Loucy (cell line): ENCODE data around the gene DNAH14.
"Not testable (repeated sequence)": the region's sequence is repeated elsewhere in the genome, so short reads cannot be mapped to it uniquely, and the experiment has no call there.

ENCODE experiments used
- H2AFZ ChIP-seq: fragments of 200-600 bp; sonication (generic); 2 replicates; pipeline ENCODE4 v1.6.0; 2016; ENCODE audit warnings: antibody characterized with exemption, mild to moderate bottlenecking, low read length, moderate library complexity
- H3F3A ChIP-seq: fragments of 200-600 bp; 2 replicates; pipeline ENCODE4 v1.6.0; 2016; ENCODE audit warnings: antibody characterized with exemption, low read depth, mild to moderate bottlenecking
- H3K27me3 ChIP-seq: fragments of 200-600 bp; sonication (generic); 2 replicates; pipeline ENCODE4 v1.6.1; 2014; ENCODE audit warnings: low read length, mild to moderate bottlenecking; ENCODE audit not compliant: insufficient read depth, poor library complexity, severe bottlenecking
- H3K36me3 ChIP-seq: fragments of 200-600 bp; sonication (generic); 2 replicates; pipeline ENCODE4 v1.6.1; 2016; ENCODE audit warnings: low read length; ENCODE audit not compliant: insufficient read depth
- H3K4me1 ChIP-seq: fragments of 200-600 bp; sonication (generic); 2 replicates; pipeline ENCODE4 v1.5.1; 2014; ENCODE audit warnings: low read length, mild to moderate bottlenecking; ENCODE audit not compliant: insufficient read depth, poor library complexity, severe bottlenecking
- H3K4me2 ChIP-seq: fragments of 200-600 bp; sonication (generic); 2 replicates; pipeline ENCODE4 v1.6.0; 2014; ENCODE audit warnings: antibody characterized with exemption, low read length, low read depth, mild to moderate bottlenecking; ENCODE audit not compliant: poor library complexity, severe bottlenecking
- H3K4me3 ChIP-seq: fragments of 200-600 bp; sonication (generic); 2 replicates; pipeline ENCODE4 v1.5.1; 2014; ENCODE audit warnings: low read length, mild to moderate bottlenecking, mixed read lengths; ENCODE audit not compliant: poor library complexity, severe bottlenecking
- H3K79me2 ChIP-seq: fragments of 200-600 bp; sonication (generic); 2 replicates; pipeline ENCODE4 v1.6.1; 2014; ENCODE audit warnings: low read length; ENCODE audit not compliant: insufficient read depth
- H3K9ac ChIP-seq: fragments of 200-600 bp; sonication (generic); 2 replicates; pipeline ENCODE4 v1.6.0; 2014; ENCODE audit warnings: mild to moderate bottlenecking, low read depth, low read length, moderate library complexity; ENCODE audit not compliant: poor library complexity, severe bottlenecking
- H3K9me2 ChIP-seq: fragments of 200-600 bp; sonication (generic); replicated peaks from 2 replicates; pipeline ENCODE4 v1.6.1; 2016; ENCODE audit warnings: low read depth, low read length, mixed read lengths
- H3K9me3 ChIP-seq: fragments of 200-600 bp; sonication (generic); 2 replicates; pipeline ENCODE4 v1.6.1; 2014; ENCODE audit warnings: mild to moderate bottlenecking, antibody characterized with exemption, low read length, low read depth; ENCODE audit not compliant: insufficient read depth
- H4K20me1 ChIP-seq: fragments of 200-600 bp; sonication (generic); 2 replicates; pipeline ENCODE4 v1.6.0; 2014; ENCODE audit warnings: antibody characterized with exemption, low read length, mild to moderate bottlenecking; ENCODE audit not compliant: insufficient read depth, poor library complexity, severe bottlenecking
- EZH2phosphoT487 ChIP-seq: fragments of 200-600 bp; IDR thresholded peaks from 2 replicates; pipeline ENCODE4 v1.6.1; 2018; ENCODE audit warnings: antibody characterized with exemption, mild to moderate bottlenecking, moderate library complexity, borderline replicate concordance
- TF ChIP-seq, protein P1 (sequence below): fragments of 200-600 bp; sonication (generic); conservative IDR thresholded peaks from 2 replicates; pipeline ENCODE4 v1.5.1; 2014; ENCODE audit warnings: mild to moderate bottlenecking, antibody characterized with exemption, low read length

The DNAH14 gene

DNA sequence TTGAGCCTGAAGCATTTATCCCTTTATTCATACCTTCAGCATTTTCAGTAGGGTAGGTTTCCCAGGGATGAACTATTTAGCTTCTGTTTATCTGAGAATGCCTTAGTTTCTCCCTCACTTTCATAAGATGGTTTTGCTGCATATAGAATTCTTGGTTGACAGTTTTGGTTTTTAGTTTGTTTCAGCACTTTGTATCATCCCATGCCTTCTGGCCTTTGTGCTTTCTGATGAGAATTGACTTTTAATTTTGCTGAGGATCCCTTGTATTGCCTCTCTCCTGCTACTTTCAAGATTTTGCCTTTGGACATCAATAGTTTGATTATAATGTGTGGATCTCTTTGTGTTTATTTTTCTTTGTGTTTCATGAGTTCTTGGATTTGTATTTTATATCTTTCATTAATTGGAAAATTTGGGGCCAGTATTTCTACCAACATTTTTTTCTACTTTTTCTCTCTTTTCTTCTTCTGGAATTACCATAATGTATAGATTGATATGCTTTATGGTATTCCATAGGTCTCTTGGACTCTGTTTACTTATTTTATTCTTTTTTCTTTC lies 261.8 kb downstream of the DNAH14 start:
- Histone ChIP-seq H3K4me2 (no peak overlapping the region), H3F3A (no peaks in the 10 kb centered on the region), H3K4me3 (no peak overlapping the region), H3K4me1 (no peaks in the 10 kb centered on the region), H4K20me1 (no peaks in the 10 kb centered on the region), H3K79me2 (no peaks in the 10 kb centered on the region), H3K27me3 (no peaks in the 10 kb centered on the region), H2AFZ (no peak overlapping the region), H3K36me3 (no peaks in the 10 kb centered on the region; the same call in 1 of the 2 replicates), H3K9ac (no peak overlapping the region), H3K9me3 (peaks cover 23% of the 10 kb centered on the region), H3K9me2 (no peaks in the 10 kb centered on the region)
- no peak for TF ChIP-seq EZH2phosphoT487
- TF ChIP-seq, protein P1, sequence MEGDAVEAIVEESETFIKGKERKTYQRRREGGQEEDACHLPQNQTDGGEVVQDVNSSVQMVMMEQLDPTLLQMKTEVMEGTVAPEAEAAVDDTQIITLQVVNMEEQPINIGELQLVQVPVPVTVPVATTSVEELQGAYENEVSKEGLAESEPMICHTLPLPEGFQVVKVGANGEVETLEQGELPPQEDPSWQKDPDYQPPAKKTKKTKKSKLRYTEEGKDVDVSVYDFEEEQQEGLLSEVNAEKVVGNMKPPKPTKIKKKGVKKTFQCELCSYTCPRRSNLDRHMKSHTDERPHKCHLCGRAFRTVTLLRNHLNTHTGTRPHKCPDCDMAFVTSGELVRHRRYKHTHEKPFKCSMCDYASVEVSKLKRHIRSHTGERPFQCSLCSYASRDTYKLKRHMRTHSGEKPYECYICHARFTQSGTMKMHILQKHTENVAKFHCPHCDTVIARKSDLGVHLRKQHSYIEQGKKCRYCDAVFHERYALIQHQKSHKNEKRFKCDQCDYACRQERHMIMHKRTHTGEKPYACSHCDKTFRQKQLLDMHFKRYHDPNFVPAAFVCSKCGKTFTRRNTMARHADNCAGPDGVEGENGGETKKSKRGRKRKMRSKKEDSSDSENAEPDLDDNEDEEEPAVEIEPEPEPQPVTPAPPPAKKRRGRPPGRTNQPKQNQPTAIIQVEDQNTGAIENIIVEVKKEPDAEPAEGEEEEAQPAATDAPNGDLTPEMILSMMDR, result no peak

GRCh38 chr1:225201447-225201846 lies 272.0 kb downstream of the DNAH14 start:
- no peaks in the 10 kb centered on the region for H3K4me1 ChIP-seq
- H3K4me2 ChIP-seq, result no peak overlapping the region
- no peaks in the 10 kb centered on the region for H4K20me1 ChIP-seq
- H3K27me3 ChIP-seq, result no peaks in the 10 kb centered on the region
- no peaks in the 10 kb centered on the region for H3K36me3 ChIP-seq
- TF ChIP-seq EZH2phosphoT487, result no peak
- no peak overlapping the region for H3K9ac ChIP-seq
- H3F3A ChIP-seq, result no peaks in the 10 kb centered on the region
- H3K79me2 ChIP-seq, result no peaks in the 10 kb centered on the region
- no peaks in the 10 kb centered on the region for H3K9me2 ChIP-seq
- H2AFZ ChIP-seq, result no peak overlapping the region
- no peak overlapping the region for H3K4me3 ChIP-seq
- no peaks in the 10 kb centered on the region for H3K9me3 ChIP-seq

GRCh38 chr1:225207791-225208190 lies 278.3 kb downstream of the DNAH14 start:
- no peaks in the 10 kb centered on the region for H3K79me2 ChIP-seq
- H3K4me1 ChIP-seq, result no peaks in the 10 kb centered on the region
- H4K20me1 ChIP-seq, result no peaks in the 10 kb centered on the region
- no peak overlapping the region for H3K4me3 ChIP-seq
- no peak overlapping the region for H2AFZ ChIP-seq
- H3K27me3 ChIP-seq, result no peaks in the 10 kb centered on the region
- no peak overlapping the region for H3K9ac ChIP-seq
- H3K36me3 ChIP-seq, result no peaks in the 10 kb centered on the region
- H3K9me3 ChIP-seq, result 0 out of 2 replicates have a peak, but pooled peaks cover 7% of the 10 kb centered on the region
- no peaks in the 10 kb centered on the region for H3F3A ChIP-seq
- TF ChIP-seq, protein P1, result no peak
- no peak for TF ChIP-seq EZH2phosphoT487
- no peak overlapping the region for H3K4me2 ChIP-seq
- no peaks in the 10 kb centered on the region for H3K9me2 ChIP-seq

GRCh38 chr1:225209153-225209552 lies 279.7 kb downstream of the DNAH14 start:
- H3K4me2 ChIP-seq, result no peak overlapping the region
- no peaks in the 10 kb centered on the region for H3K4me1 ChIP-seq
- no peaks in the 10 kb centered on the region for H3K36me3 ChIP-seq
- no peak overlapping the region for H2AFZ ChIP-seq
- H3K9me2 ChIP-seq, result no peaks in the 10 kb centered on the region
- H3K9ac ChIP-seq, result no peak overlapping the region
- H3F3A ChIP-seq, result no peaks in the 10 kb centered on the region
- H4K20me1 ChIP-seq, result no peaks in the 10 kb centered on the region
- no peaks in the 10 kb centered on the region for H3K79me2 ChIP-seq
- H3K27me3 ChIP-seq, result no peaks in the 10 kb centered on the region
- no peak overlapping the region for H3K4me3 ChIP-seq
- 0 out of 2 replicates have a peak, but pooled peaks cover 7% of the 10 kb centered on the region for H3K9me3 ChIP-seq
- TF ChIP-seq, protein P1, result no peak
- no peak for TF ChIP-seq EZH2phosphoT487

GRCh38 chr1:225210180-225210579 lies 280.7 kb downstream of the DNAH14 start:
- not testable (repeated sequence) for H3K4me2 ChIP-seq, H3K4me1 ChIP-seq, H2AFZ ChIP-seq, H3K9ac ChIP-seq, H3K9me3 ChIP-seq, H4K20me1 ChIP-seq, H3K27me3 ChIP-seq, H3K9me2 ChIP-seq, H3K79me2 ChIP-seq, H3F3A ChIP-seq, H3K4me3 ChIP-seq, H3K36me3 ChIP-seq
